Left renal pelvis (tissue), 4 donors: ENCODE data around the gene KCNC4. TPM values are rescaled to one million over a fixed set of nuclear protein-coding genes. Genes with fewer than 3 reads are reported as not detected.

Experiments
- DNase-seq, 4 donors: peaks; one replicate each; pipeline ENCODE4 v3.0.0-alpha.2; 2013; ENCODE audit warnings: low read depth in 4 of 4, low spot score in 3 of 4
- polyA plus RNA-seq, 4 donors: library from polyadenylated mRNA; unstranded; fragments of 120-200 nt; gene quantifications; one replicate each; pipeline ENCODE4 v1.2.1, GENCODE V29; 2013; ENCODE audit not compliant: insufficient read length in 4 of 4

The KCNC4 gene
- polyA plus RNA-seq, 4 donors = 2.5 to 6.5 (median 4.7) TPM

DNA sequence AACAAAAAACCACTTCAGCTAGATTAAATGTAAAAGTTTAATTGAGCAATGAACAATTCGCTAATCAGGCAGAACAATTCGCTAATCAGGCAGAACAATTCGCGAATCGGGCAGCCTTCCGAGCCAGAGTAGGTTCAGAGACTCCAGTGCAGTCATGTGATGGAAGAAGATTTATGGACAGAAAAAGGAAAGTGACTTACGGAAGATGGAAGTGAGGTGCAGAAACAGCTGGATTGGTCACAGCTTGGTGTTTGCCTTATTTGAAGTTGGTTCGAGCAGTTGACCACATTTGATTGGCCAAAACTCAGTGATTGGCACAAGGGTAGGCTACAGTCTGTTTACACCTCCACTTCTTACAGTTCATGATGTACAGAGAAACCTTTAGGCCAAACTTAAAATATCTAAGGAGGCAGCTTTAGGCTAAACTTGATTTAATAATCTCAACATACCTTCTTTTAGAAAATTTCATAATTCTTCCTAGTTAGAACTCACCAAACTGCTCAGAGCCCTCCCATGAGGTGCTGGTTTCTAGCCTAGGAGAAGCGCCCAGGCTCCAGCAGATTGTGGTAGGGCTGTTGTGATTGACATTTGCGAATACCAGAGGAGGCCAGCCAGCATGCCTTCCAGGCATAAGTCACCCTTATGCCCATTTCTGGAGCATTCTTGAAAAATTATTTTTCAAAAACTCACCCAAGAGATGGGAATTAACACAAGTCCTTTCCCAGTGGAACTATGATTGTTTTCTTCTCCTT is 22.8 kb upstream of the KCNC4 start:
- no peak for DNase-seq

DNA sequence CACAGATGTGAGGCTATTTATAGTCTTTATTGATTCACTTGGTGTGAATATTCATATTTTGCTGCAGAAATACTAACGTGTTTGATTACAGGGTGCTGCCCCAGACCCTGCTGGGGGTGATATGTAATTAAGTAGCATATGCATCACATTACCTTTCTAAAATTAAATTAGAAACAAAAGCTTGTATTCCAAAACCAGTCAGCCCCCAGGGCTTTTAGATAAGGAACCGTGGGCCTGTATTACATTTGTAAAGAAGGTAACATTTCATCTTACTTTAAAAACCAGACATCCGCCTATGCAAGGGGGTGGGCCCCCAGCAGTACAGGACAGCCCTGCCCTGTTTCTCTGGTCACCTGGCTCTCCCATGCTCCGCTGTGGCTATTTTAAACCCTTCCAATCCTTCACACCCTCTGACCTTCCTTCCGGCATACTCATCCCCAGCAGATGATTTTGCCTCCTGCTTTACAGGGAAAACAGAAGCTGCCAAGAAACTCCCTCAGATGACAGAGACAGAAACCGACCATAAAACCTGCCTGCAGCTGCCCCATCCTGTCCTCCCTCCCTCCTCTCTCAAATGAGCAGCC is 22.0 kb upstream of the KCNC4 start:
- no peak for DNase-seq

GRCh38 chr1:110189181-110189580 is 20.9 kb upstream of the KCNC4 start:
- no peak for DNase-seq

GRCh38 chr1:110190282-110190929 is 19.7 kb upstream of the KCNC4 start:
- no peak for DNase-seq

- no peak for DNase-seq
These were observed 17.6 kb upstream of the KCNC4 start for GRCh38 chr1:110192541-110192940.

- DNase-seq = no peak
These were observed 14.9 kb upstream of the KCNC4 start for GRCh38 chr1:110195196-110195595.

DNA sequence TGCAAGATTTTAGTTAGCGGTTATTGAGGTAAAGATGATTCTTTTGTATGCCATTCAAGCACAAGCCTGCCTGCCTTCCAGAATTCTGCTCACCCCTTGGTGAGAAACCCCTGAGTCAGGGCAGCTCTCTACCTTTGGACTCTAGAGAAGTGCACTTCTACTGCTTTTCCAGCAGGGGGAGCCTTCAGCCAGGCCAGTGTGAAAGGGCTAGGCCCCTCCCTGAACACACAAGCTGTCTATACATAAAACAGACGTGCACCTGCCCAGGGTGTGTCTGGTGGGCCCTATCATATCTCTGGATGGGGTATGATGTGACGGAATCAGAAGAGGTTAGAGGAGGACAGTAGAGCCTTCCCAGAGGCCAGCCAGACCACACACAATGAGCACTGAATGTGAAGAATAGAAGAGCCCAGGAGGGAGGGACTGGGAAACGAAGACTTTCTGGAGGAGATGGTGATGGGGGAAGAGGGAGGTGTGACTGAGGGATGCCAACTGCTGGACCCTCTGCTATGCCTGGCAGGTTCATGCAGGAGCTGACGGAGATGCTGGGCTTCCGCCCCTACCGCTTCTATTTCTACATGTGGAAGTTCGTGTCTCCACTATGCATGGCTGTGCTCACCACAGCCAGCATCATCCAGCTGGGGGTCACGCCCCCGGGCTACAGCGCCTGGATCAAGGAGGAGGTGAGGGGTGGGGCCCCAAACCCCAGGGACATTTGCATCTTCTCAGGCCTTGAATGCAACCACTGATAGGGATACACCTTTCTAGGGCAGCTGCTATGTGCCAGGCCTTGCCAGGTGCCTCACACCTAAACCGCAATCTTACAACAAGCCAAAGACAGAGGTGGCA is 13.0 kb upstream of the KCNC4 start:
- DNase-seq = no peak

DNA sequence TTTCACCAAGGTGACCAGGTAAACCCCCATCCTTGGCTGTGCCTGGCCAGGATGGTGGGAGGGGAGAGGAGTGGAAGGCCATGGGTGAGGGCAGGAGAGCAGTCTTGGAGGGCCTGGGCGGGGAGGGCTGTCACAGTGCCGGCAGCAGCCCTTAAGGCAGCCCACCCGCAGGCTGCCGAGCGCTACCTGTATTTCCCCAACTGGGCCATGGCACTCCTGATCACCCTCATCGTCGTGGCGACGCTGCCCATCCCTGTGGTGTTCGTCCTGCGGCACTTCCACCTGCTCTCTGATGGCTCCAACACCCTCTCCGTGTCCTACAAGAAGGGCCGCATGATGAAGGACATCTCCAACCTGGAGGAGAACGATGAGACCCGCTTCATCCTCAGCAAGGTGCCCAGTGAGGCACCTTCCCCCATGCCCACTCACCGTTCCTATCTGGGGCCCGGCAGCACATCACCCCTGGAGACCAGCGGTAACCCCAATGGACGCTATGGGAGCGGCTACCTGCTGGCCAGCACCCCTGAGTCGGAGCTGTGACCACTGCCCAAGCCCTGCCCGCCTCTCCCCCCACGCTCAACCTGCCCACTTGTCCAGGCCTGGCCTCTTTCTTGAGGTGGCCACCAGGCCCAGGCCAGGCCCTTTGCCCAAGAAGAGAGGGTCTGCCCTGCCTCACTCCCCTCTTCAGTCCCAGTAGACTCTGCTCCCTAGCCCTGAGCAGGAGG is 12.0 kb upstream of the KCNC4 start:
- DNase-seq = no peak

- no peak for DNase-seq
These were observed 11.4 kb upstream of the KCNC4 start for GRCh38 chr1:110198746-110199145.

GRCh38 chr1:110200190-110200589 is 9.9 kb upstream of the KCNC4 start:
- DNase-seq = no peak

- DNase-seq = no peak
These were observed 9.4 kb upstream of the KCNC4 start for GRCh38 chr1:110200666-110201065.

- DNase-seq = no peak
These were observed 8.8 kb upstream of the KCNC4 start for GRCh38 chr1:110201157-110201825.

- DNase-seq = peak in 1 of 4 donors; percentile 18
These were observed 7.0 kb upstream of the KCNC4 start for GRCh38 chr1:110203021-110203661.

GRCh38 chr1:110205156-110205555 is 5.0 kb upstream of the KCNC4 start:
- no peak for DNase-seq

DNA sequence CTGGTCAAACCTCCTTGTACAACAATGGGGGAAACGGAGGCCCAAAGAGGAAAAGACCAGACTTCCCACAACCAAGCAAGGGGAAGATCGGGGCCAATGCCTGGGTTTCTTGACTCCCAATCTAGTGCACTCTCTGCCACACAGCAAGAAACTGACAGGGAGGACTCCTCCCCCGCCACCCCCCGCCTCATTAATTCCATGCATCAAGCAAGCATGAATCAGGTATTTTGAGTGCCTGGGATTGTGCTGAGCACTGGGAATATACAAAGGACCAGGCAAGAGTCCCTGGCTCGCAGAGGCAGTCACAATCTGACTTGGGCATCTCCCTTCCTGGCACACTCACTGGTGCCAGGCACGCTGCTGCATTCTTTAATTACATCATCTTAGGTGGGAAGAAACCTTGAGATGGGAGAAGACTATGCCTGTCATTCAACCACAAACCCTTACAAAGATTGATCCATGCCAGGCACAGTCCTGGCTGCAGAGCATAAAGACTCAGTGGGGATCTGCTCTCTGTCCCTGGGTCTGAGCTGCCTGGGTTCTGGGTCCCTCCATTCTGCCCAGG is 4.4 kb upstream of the KCNC4 start:
- DNase-seq = no peak

- no peak for DNase-seq
These were observed 3.7 kb upstream of the KCNC4 start for GRCh38 chr1:110206261-110206920.

DNA sequence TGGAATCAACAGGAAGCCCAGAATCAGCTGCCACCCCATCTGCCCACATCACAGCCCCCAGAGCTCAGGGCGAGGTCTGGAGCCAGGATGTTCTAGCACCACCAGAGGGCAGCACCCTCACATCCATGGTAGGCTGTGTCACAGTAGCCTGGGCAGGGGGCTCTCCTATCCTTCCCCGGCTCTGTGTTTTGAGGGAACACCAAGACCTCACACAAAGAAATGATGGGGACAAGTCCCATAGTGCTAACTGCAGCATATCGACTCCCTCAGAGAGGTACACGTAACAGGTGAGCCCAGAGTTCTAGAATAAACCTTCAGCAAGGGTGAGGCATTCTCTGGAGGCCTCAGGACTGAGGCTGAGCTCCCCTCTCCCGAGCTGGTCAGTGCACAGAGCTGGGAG is 2.3 kb upstream of the KCNC4 start:
- no peak for DNase-seq

DNA sequence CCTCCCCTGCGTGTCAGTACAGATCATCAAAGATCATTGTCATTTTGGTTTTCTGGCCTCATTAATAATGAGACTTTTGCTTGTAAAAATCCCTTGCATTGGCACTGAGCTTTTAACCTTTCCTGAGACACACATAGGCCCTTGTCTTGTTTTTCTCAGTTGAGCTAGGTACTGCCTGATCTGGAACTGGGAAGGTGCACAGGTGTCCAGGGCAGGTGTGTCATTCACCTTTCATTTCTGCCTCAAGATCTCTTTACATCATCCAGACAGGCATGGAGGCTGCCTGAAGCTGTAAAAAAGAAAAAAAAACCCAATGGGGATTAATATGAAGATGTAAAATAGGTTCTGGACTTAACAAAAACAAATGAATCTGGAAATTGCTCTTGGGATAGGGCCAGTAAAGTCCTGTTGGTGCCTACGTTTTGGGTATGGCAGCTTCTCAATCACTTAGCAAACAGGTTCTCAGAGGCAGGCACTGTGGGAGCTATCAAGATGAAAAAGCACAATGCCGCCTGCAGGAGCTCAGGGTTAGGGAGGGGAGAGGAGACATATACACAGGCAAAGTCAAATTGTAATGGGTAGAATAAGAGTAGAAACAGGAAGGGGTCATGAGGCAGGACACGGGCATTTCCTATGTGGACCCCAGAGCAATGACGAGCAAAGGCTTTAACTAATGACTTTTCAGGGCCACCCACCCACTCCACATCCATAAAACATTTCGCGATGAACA is 1.0 kb upstream of the KCNC4 start:
- DNase-seq = no peak
